Measurements from ENCODE around the gene TTLL10. TPM values are rescaled to one million over a fixed set of nuclear protein-coding genes. Genes with fewer than 3 reads are reported as not detected.

Gene TTLL10
- total RNA-seq, 2 donors from 2014 or later = not detected

DNA sequence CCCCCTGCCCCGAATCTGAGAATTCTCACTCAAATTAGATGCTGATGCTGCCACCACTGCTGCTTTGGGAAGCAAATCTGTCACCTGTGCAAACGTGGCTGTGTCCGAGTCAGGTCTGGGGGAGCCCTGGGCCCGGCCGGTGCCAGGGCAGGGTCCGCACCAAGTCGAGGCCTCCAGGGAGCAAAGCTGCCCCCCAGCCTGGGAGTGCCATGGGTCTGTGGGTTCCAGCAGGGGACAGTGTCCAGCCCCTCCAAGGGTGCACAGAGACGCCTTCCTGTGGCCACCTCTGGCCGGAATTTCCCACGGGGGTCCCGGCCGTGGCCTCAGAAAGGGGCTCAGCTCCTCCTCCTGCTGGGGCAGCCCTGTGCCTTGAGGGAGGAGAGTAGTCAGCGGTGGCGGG lies 27.7 kb upstream of the TTLL10 start:
- no peak for DNase-seq (ENCODE audit: low spot score)
- H3K27me3 ChIP-seq (replicated peaks; ENCODE audit: insufficient read depth) = no peaks in the 10 kb centered on the region
- TF ChIP-seq, protein P1, sequence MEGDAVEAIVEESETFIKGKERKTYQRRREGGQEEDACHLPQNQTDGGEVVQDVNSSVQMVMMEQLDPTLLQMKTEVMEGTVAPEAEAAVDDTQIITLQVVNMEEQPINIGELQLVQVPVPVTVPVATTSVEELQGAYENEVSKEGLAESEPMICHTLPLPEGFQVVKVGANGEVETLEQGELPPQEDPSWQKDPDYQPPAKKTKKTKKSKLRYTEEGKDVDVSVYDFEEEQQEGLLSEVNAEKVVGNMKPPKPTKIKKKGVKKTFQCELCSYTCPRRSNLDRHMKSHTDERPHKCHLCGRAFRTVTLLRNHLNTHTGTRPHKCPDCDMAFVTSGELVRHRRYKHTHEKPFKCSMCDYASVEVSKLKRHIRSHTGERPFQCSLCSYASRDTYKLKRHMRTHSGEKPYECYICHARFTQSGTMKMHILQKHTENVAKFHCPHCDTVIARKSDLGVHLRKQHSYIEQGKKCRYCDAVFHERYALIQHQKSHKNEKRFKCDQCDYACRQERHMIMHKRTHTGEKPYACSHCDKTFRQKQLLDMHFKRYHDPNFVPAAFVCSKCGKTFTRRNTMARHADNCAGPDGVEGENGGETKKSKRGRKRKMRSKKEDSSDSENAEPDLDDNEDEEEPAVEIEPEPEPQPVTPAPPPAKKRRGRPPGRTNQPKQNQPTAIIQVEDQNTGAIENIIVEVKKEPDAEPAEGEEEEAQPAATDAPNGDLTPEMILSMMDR (IDR thresholded peaks at IDR 0.05) = no peak

DNA sequence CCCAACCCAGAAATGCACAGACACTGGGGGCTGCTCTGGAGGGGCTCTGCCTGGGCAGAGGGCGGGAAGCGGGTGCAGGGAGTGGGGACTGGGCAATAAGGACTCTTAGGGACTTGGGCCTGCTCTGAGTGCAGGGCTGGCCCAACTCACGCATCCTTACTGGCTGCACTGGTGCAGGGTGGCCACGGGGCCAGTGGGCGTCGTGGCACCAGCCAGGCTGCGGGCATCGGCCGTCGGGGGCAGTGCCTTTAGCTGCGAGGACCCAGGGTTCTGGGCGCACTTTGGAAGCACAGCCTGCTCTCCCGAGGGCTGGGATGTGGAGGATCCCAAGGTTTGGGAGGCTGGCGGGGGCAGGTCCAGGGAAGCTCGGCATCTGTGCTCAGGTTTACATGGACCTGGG lies 27.1 kb upstream of the TTLL10 start:
- Histone ChIP-seq H3K27me3 (replicated peaks; ENCODE audit: insufficient read depth) (no peaks in the 10 kb centered on the region), H3K27ac (no peak overlapping the region), H3K9me3 (no peaks in the 10 kb centered on the region), H3K4me1 (ENCODE audit: control insufficient read depth in 1 of 2, low read depth in 2 of 2) (no peaks in the 10 kb centered on the region), H3K36me3 (no peaks in the 10 kb centered on the region), H3K4me3 (no peak overlapping the region)
- no peak for DNase-seq (ENCODE audit: low spot score)
- TF ChIP-seq, protein P1 (IDR thresholded peaks at IDR 0.05) = no peak
- ATAC-seq (ENCODE audit: insufficient number of reproducible peaks, low FRiP score, low read depth) = no peak

More for the DNA sequence above, 27.7 kb upstream of the TTLL10 start:
- Histone ChIP-seq H3K9me3 (no peaks in the 10 kb centered on the region), H3K4me1 (ENCODE audit: control insufficient read depth in 1 of 2, low read depth in 2 of 2) (no peaks in the 10 kb centered on the region), H3K4me3 (no peak overlapping the region), H3K36me3 (no peaks in the 10 kb centered on the region), H3K27ac (no peak overlapping the region)
- ATAC-seq (ENCODE audit: insufficient number of reproducible peaks, low FRiP score, low read depth) = no peak

DNA sequence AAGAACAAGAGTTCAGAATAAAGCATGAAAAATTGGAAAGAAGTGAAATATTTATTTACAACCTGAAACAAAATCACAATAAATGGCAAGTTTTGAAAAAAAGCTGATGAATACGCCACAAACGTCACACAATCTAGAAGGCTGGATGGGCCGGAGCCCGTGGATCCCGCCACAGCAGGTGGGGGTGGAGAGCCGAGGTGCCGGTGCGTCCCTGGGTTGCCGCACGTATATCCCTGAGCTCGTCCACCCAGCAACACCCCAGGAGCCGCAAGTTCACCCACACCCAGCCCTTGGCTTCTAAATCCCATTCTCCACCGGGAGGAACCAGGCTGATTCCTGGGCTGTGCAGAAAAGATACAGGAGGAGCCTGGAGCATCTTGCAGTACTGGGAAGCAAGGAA lies 25.6 kb upstream of the TTLL10 start:
- DNase-seq (ENCODE audit: low spot score) (no peak), ATAC-seq (ENCODE audit: insufficient number of reproducible peaks, low FRiP score, low read depth) (no peak)
- H3K27me3 ChIP-seq (replicated peaks; ENCODE audit: insufficient read depth) = no peaks in the 10 kb centered on the region
- peaks cover under 1% of the 10 kb centered on the region for H3K9me3 ChIP-seq
- TF ChIP-seq, protein P1 (IDR thresholded peaks at IDR 0.05) = no peak
- no peaks in the 10 kb centered on the region for H3K36me3 ChIP-seq
- no peak overlapping the region for H3K4me3 ChIP-seq
- no peak overlapping the region for H3K27ac ChIP-seq
- H3K4me1 ChIP-seq (ENCODE audit: control insufficient read depth in 1 of 2, low read depth in 2 of 2) = no peaks in the 10 kb centered on the region

DNA sequence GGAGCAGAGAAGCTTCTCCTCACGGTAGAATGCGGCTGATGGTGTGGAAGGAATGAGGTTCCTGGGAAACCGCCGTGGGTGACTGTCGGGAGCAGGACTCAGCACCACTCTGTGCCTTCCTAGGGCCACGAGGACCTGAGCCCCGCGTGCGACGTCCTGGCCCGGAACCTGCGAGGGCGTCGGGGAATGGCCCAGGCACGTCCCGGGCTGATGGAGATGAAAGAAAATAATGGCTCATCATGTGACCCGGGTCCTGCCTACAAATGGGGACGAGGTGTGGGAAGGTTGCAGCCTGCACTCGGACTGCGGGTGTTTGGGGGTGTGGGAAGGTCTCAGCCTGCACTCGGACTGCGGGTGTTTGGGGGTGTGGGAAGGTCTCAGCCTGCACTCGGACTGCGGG lies 25.1 kb upstream of the TTLL10 start:
- H3K36me3 ChIP-seq = no peaks in the 10 kb centered on the region
- no peaks in the 10 kb centered on the region for H3K4me1 ChIP-seq (ENCODE audit: control insufficient read depth in 1 of 2, low read depth in 2 of 2)
- H3K27me3 ChIP-seq (replicated peaks; ENCODE audit: insufficient read depth) = no peaks in the 10 kb centered on the region
- ATAC-seq (ENCODE audit: insufficient number of reproducible peaks, low FRiP score, low read depth) (no peak), DNase-seq (ENCODE audit: low spot score) (no peak)
- H3K4me3 ChIP-seq = no peak overlapping the region
- TF ChIP-seq, protein P1 (IDR thresholded peaks at IDR 0.05) = no peak
- H3K9me3 ChIP-seq = peaks cover 3% of the 10 kb centered on the region
- no peak overlapping the region for H3K27ac ChIP-seq

DNA sequence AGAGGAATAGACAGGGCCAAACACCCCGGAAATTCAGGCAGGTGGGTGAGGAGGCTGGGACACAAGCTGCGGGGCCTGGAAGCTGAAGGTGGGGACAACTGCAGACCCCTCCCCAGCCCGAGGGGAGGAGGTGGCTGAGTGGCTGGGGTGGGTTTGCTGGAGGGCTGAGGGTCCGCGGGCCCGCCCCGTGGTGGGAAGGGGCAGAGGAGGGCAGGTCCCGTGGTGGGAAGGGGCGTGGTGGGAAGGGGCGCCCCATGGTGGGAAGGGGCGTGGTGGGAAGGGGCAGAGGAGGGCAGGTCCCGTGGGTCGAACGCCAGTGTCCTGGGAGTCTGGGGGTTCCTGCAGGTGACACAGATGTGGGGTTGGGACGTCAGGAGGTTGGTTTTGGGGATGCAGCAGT lies 24.3 kb upstream of the TTLL10 start:
- TF ChIP-seq, protein P1 (IDR thresholded peaks at IDR 0.05) = no peak
- Histone ChIP-seq H3K27ac (no peak overlapping the region), H3K9me3 (peaks cover 3% of the 10 kb centered on the region), H3K4me3 (no peak overlapping the region), H3K27me3 (replicated peaks; ENCODE audit: insufficient read depth) (no peaks in the 10 kb centered on the region), H3K36me3 (no peaks in the 10 kb centered on the region), H3K4me1 (ENCODE audit: control insufficient read depth in 1 of 2, low read depth in 2 of 2) (no peaks in the 10 kb centered on the region)
- DNase-seq (ENCODE audit: low spot score) (no peak), ATAC-seq (ENCODE audit: insufficient number of reproducible peaks, low FRiP score, low read depth) (no peak)
